B cell (primary cell): ENCODE data around the gene RASSF1.

ENCODE experiments used
- CTCF ChIP-seq: fragments of 200-600 bp; IDR thresholded peaks from one replicate; pipeline ENCODE4 v1.8.0; 2022; ENCODE audit warnings: antibody characterized with exemption, mild to moderate bottlenecking
- EZH2 ChIP-seq: IDR thresholded peaks from 2 replicates; pipeline ENCODE4 v1.6.1; 2012; ENCODE audit warnings: borderline replicate concordance, low read depth, mild to moderate bottlenecking, moderate library complexity, low read length; ENCODE audit not compliant: insufficient read depth, poor library complexity, severe bottlenecking

DNA sequence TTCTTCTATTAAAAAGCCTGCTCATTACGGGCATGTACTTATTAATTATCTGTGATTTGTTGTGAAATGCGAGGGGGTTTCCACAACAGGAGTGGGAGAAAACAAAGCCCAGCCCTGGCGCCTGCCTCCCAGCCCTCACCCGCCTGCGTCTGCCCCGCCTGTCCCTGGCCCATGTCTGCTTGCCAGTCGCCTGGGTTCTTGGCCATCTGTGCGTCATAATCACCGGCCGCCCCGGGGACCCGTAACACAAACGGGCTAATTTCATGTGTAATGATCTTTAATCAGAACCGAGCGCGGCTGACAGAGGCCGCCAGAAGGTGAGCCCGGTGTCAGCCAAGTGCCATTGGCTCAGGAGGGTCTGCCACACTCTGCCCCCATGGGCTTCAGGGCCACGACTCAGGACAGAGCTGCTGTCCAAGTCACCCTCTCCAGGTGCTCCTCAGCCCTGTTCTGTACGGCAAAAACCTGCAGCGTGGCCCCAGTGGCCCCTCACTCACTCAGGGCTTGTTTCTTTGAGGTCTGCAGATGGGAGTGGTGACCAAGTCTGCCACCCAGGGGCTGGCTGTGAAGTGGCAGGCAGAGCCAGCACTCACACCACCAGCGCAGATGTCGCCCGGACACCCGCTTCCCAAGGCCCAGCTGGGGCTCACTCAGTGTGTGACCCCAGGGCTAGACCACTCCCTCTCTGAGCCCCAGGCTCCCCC, 47.5 kb upstream of the RASSF1 start:
- TF ChIP-seq CTCF = no peak
- TF ChIP-seq EZH2 = no peak
